Panc1 (cell line): Measurements from ENCODE around the gene CAMK1D. TPM values are rescaled to one million over a fixed set of nuclear protein-coding genes. Genes with fewer than 3 reads are reported as not detected.

Experiments used
- ATAC-seq: fragments of 200-7000 bp; cut with Tn5 transposase; 2 replicates; pipeline ENCODE4 v1.9.1; 2020; ENCODE audit warnings: mild to moderate bottlenecking, moderate library complexity
- BruUV-seq: library from RNA; stranded (reverse); fragments of 400-500 nt; replicated peaks from 2 replicates; lab custom pipeline; 2021; lab: Mats Ljungman, UMichigan
- CTCF ChIA-PET: fragments of 300-600 bp; sonication (Branson Sonifier 250); formaldehyde crosslinking; loops from one replicate; lab custom pipeline; 2022; ENCODE audit warnings: antibody characterized with exemption; lab: Charles Lee
- POLR2A ChIA-PET: fragments of 300-600 bp; sonication (Branson Sonifier 250); formaldehyde crosslinking; loops from one replicate; lab custom pipeline; 2022; ENCODE audit warnings: antibody characterized with exemption; lab: Charles Lee
- DNase-seq: peaks from one replicate; pipeline ENCODE4 v3.0.0-alpha.2; 2010; ENCODE audit warnings: low read depth, low spot score
- H3K27ac ChIP-seq: 2 replicates; pipeline ENCODE4 v1.5.1; 2011; ENCODE audit warnings: mild to moderate bottlenecking, low read length, inconsistent platforms
- H3K27me3 ChIP-seq: fragments of 200-500 bp; sonication (Bioruptor generic); 2 replicates; pipeline ENCODE4 v1.6.0; 2014; ENCODE audit warnings: low read length, inconsistent platforms; ENCODE audit not compliant: control insufficient read depth, insufficient read depth
- H3K36me3 ChIP-seq: fragments of 200-500 bp; sonication (Bioruptor generic); 2 replicates; pipeline ENCODE4 v1.5.1; 2014; ENCODE audit warnings: inconsistent platforms, mild to moderate bottlenecking, low read length, moderate library complexity; ENCODE audit not compliant: control insufficient read depth, insufficient read depth
- H3K4me1 ChIP-seq: 2 replicates; pipeline ENCODE4 v1.5.1; 2011; ENCODE audit warnings: inconsistent platforms, mild to moderate bottlenecking, low read length, moderate library complexity; ENCODE audit not compliant: control insufficient read depth, insufficient read depth
- H3K4me3 ChIP-seq, 2 experiments: 2 replicates each; pipeline ENCODE4 v1.5.1; 2011 to 2012; ENCODE audit warnings: low read depth in 2 of 2, low read length in 2 of 2, mild to moderate bottlenecking in 2 of 2, inconsistent platforms in 1 of 2, moderate library complexity in 1 of 2
- H3K9me3 ChIP-seq: fragments of 200-500 bp; sonication (Bioruptor generic); 2 replicates; pipeline ENCODE4 v1.5.1; 2014; ENCODE audit warnings: low read depth, mild to moderate bottlenecking, inconsistent platforms, low read length, moderate library complexity; ENCODE audit not compliant: control insufficient read depth, insufficient read depth
- POLR2AphosphoS5 ChIP-seq: IDR thresholded peaks from 2 replicates; pipeline ENCODE4 v1.6.1; 2012; ENCODE audit warnings: mild to moderate bottlenecking, low read depth, low read length, moderate library complexity
- REST ChIP-seq, 2 experiments: IDR thresholded peaks; 2 replicates each; pipeline ENCODE4 v1.6.1; 2011 to 2012; ENCODE audit warnings: low read depth in 2 of 2, control low read depth in 1 of 2, low read length in 1 of 2, mild to moderate bottlenecking in 1 of 2, moderate library complexity in 1 of 2; ENCODE audit not compliant: insufficient read depth in 1 of 2
- SIN3A ChIP-seq: IDR thresholded peaks from 2 replicates; pipeline ENCODE4 v1.6.1; 2012; ENCODE audit warnings: low read depth, mild to moderate bottlenecking, low read length, moderate library complexity, borderline replicate concordance; ENCODE audit not compliant: insufficient read depth
- TCF7L2 ChIP-seq: IDR thresholded peaks from 2 replicates; pipeline ENCODE4 v1.6.1; 2011; ENCODE audit warnings: mild to moderate bottlenecking, low read depth, low read length, inconsistent platforms
- in situ Hi-C: cut with HindIII; loops from 2 replicates; pipeline ENCODE4 v1.10.0; 2016; ENCODE audit warnings: low sequenced_read_pairs, low pct_unique_long_range_greater_than_20kb
- intact Hi-C: fragments of 100-400 bp; cut with micrococcal nuclease; formaldehyde crosslinking; loops from one replicate; pipeline ENCODE4 v1.10.0; 2022; ENCODE audit not compliant: unreplicated experiment
- total RNA-seq: library from RNA; stranded (reverse); gene quantifications from one replicate; pipeline ENCODE4 v1.2.1, GENCODE V29; 2021; ENCODE audit not compliant: unreplicated experiment

Gene CAMK1D
- total RNA-seq, 1 experiment from 2014 or later, result 5.7 TPM

GRCh38 chr10:12719365-12719764 lies 370.0 kb downstream of the CAMK1D start:
- no peaks in the 10 kb centered on the region for H3K9me3 ChIP-seq
- ChIA-PET CTCF (no interaction called here), POLR2A (no interaction called here)
- H3K27ac ChIP-seq, result no peak overlapping the region
- no peaks in the 10 kb centered on the region for H3K36me3 ChIP-seq
- in situ Hi-C loops (no loop called here), intact Hi-C loops (loop anchor here (10.0 kb wide), 1 partner anchor 185 kb away; no protein-coding TSS in a partner anchor)
- DNase-seq (no peak), ATAC-seq (no peak)
- TF ChIP-seq TCF7L2 (no peak), REST (IDR thresholded peaks at IDR 0.05; ENCODE audit: insufficient read depth in 1 of 2, low read depth in 2 of 2, low read length in 1 of 2) (no peak), POLR2AphosphoS5 (no peak), SIN3A (no peak)
- no peak overlapping the region for H3K4me3 ChIP-seq
- no TSS peak for BruUV-seq
- H3K4me1 ChIP-seq, result peaks cover 6% of the 10 kb centered on the region
- no peaks in the 10 kb centered on the region for H3K27me3 ChIP-seq

GRCh38 chr10:12720217-12720981 lies 371.1 kb downstream of the CAMK1D start:
- BruUV-seq, result no TSS peak
- peak; percentile 93 for ATAC-seq
- Histone ChIP-seq H3K4me3 (no peak overlapping the region), H3K9me3 (no peaks in the 10 kb centered on the region), H3K27ac (no peak overlapping the region), H3K27me3 (no peaks in the 10 kb centered on the region), H3K36me3 (no peaks in the 10 kb centered on the region), H3K4me1 (peaks cover 6% of the 10 kb centered on the region)
- no peak for DNase-seq
- no peak for TF ChIP-seq REST (IDR thresholded peaks at IDR 0.05; ENCODE audit: insufficient read depth in 1 of 2, low read depth in 2 of 2, low read length in 1 of 2)
- peak; percentile 55; the same call in 1 of the 2 replicates for TF ChIP-seq POLR2AphosphoS5
- in situ Hi-C loops, result no loop called here
- POLR2A ChIA-PET, result no interaction called here
- CTCF ChIA-PET, result interaction anchor here (0.7 kb wide), 1 partner anchor 380 kb away, joined by 3 read pairs; the partner anchor contains the start of gene OPTN
- intact Hi-C loops, result loop anchor here (5.0 kb wide), 1 partner anchor 352 kb away; no protein-coding TSS in a partner anchor
